HG03025 (cell line): ENCODE measurements around the gene KNCN.

Experiments used
- ATAC-seq: cut with Tn5 transposase; IDR thresholded peaks from one replicate; pipeline ENCODE4 v1.9.1; 2021; ENCODE audit warnings: mild to moderate bottlenecking, moderate library complexity; ENCODE audit not compliant: unreplicated experiment, low FRiP score

Gene KNCN

DNA sequence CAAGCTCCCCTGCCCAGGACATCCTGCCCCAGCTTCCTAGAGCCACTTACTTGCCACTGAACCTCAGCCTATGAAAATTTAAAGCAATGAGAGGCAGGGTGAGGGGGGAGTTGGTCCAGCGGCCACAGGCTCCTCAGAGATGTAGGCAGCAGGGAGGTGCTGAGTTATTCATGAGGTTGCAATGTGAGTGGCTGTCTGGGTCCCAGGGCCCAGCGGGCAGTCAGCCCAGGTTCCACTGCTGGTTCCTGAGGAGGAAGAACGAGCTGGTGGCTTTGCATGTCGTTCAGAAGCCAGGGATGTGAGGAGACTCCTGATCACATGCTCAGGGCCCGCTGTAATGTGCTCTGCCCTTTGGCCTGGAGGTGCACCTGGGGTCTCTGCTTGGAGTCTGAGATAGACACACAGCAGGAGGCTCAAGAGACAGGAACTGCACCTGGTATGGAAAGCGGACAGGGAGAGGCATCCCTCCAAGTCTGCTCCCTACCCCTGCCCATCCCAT is at the start of gene KNCN:
KNCN (minus strand) TSS at position 51 of the 499 bp plus-strand sequence. CDS start 432 bp downstream, outside the sequence.
- no peak for ATAC-seq

- no peak for ATAC-seq
These were observed 47.9 kb upstream of the KNCN start for GRCh38 chr1:46599059-46599970.

GRCh38 chr1:46596846-46597245 is 45.4 kb upstream of the KNCN start:
- ATAC-seq = no peak

DNA sequence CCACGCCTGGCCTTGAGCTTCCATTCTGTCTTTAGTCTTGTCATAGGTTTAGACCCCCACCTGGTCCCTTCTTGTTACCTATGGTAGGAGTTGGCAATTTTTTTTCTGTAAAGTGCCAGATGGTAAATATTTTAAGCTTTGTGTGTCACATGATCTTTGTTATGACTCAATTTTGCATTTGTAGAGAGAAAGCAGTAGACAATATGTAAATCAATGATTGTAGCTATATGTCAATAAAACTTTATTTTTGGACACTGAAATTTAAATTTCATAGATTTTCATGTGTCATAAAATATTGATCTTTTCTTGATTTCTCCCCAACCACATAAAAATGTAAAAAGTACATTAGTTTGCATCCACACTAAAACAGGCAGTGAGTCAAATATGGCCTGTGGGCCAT is 44.6 kb upstream of the KNCN start:
- ATAC-seq = no peak

DNA sequence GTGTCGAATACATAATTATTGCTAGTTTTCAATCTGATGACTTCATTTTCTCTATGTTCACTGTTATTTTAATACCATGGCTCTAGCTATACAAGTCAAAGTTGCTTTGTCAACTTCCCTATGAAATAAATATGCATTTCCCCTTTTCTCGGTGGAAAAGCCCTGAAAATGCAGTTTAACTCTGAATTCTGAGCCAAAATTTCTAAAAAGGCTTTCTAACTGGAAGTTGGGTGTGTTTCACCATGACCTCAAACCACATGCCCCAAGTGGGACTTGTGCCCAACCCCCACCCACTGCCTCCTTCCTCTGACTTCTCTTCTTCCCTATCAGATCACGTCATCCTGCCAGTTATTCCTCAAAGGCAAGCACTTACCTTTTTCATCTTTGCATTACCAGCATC is 43.7 kb upstream of the KNCN start:
- no peak for ATAC-seq

- no peak for ATAC-seq
These were observed 42.6 kb upstream of the KNCN start for GRCh38 chr1:46594063-46594462.

DNA sequence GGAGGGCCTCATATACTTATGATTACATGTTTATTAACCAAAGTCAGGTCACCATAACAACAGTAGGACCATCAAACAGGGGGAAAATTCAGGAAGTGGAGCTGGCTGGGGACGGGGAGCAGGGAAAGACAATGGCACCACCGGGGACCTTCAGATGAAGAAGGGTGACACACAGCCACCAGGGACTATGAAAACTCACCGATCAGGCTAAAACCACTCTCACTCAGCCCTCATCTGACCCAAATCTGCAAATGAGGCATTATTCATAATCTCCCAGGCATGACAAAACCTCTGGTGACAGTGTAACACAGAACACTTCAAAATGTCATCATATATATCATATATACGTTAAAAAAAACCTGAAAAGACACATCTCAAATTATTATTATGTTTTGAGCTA is 41.4 kb upstream of the KNCN start:
- no peak for ATAC-seq

DNA sequence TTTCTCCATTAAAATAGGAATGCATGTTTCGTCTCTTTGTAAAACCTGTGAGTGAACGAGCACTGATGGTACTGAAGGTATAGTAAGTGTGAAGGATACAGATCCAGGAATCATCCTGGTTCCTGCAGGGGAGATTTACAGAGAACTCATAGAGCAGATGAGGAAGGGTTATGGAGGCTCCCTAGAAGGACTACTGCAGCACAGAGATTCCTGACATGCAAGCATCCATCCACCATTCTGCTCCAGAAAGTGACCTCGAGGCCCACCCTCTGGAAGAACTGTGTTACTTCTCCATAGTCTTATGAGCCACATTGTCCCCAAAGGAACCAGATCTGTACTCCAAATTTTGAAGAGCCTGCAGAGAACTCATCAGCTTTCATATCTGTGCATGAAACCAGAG is 38.1 kb upstream of the KNCN start:
- no peak for ATAC-seq

DNA sequence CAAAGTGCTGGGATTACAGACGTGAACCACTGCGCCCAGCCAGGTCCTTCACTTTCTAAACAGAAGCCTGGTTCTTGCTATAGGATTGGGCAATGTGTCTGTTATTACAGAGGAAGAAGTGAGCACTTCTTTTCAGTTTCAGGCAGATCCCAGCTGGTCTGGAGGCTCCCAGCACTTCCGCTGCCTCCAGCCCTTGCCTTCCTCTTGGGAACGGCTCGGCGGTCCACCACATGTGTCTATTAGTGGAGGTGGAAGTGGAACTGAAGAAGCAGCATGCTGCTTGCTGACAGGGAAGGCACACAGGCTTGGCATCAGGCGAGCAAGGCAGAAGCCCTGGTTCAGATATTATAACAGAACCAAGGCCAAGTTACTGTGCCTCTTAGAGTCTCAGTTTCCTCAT is 35.6 kb upstream of the KNCN start:
- ATAC-seq = no peak

DNA sequence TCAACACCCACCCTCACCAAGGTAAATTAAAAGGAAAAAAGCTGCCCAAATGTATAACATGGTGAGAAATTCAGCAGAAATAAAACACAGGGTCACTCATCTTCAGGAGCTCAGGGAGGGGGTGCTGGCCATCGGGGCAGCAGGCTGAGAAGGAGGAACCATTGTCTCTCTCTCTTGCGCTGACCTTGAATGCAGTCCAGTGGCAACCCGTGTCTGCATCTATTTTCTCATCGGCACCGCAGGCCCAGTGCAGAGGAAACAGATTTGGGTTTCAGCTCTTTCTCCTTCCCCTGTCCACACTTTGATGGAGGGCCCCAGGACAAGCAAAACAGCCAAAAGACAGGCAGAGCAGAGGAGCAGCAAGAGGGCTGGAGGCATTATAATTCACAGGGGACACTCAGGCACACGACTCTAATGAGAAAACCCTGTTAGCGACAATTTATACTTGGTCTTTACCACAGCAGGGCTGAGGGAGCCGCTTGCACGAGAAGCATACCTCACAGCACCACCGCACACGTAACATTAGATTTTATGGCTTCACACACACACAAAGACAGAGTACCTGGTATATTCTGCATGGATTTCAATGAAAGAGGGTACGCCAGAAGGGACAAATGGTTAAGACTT is 34.0 kb upstream of the KNCN start:
- no peak for ATAC-seq

DNA sequence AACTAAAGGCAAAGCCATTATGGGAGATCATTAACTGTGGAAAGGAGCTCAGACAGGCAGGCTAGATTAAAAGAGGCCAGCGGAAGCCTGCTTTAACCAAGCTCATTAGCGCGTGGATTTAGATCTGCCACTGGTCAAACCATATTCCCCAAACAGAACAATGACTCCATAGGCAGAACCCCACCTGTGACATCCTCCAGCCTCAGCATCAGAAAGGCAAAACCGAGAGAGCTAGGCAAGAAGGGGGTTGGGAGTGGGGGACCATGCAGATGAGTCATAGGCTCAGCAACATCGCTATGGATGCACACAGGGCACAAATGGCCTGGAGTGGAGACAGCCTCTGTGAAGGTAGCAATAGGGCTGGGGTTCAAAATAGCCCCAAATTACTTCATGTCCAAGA is 32.0 kb upstream of the KNCN start:
- no peak for ATAC-seq

- no peak for ATAC-seq
These were observed 31.5 kb upstream of the KNCN start for GRCh38 chr1:46582972-46583371.

DNA sequence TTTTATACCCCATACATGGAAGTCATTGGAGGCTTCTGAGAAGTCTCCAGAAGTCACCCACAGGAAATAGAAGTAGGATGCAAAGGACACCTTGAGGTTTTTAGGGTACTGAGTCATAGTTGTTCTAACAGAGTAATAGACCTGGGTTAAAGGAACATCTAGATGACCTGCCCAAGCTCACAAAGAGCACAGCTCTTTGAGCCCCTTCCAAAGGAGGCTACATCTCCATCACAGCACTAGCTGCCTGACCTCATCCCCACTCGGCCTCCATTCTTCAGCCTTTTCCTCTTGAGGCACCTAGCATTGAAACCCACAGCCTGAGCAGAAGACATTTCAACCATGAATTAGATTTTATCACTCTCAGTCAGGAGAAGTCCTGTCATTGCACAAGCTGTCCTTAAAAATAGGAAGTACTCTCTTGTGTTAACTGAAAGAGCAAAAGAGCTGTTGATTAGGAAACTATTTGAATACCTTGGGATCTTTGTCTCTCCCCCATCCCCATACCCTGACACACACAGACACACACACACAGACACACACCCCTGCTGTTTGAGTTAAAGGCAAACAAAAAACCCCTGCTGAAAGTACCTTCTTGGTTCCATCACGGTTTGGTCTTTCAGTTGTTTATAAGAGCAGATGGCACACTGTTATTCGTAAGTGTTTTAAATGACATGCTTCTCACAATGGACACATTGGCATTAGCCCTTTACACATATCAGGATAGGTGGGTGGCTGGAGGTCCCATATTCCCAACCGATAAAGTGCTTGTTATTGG is 30.4 kb upstream of the KNCN start:
- no peak for ATAC-seq

DNA sequence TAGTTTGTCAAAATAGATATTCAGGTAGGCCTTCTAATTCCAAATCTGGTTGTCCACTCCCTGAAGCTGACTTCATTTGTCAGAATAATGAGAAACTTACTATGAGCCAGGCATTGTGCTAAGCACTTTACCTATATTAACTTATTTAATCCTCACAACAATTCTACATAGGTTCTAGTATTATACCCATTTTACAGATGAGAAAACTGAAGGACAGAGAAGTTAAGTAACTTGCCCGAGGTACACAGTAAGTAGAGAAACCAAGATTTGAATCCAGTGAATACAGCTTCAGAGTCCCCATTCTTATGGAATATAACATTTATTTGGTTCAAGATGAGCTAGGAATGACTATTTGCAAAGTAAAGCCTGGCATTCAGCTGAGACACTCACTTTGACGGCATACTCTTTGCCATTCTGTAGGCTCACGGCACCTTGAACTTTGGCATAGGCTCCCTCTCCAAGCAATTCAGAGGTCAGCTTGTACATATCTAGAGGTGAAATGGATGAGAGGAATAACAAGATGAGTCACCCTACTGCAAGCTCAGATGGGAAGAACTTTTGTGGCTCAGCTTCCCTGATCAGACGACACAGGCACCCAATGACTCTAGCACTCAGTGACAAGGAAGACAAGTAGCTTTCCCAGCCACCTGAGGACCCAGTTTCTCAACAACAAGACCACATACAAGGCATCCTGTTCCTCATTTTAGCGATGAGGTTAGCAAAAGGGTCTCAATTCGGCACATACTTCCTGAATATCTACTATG is 28.9 kb upstream of the KNCN start:
- no peak for ATAC-seq

- ATAC-seq = no peak
These were observed 26.2 kb upstream of the KNCN start for GRCh38 chr1:46577671-46578070.

DNA sequence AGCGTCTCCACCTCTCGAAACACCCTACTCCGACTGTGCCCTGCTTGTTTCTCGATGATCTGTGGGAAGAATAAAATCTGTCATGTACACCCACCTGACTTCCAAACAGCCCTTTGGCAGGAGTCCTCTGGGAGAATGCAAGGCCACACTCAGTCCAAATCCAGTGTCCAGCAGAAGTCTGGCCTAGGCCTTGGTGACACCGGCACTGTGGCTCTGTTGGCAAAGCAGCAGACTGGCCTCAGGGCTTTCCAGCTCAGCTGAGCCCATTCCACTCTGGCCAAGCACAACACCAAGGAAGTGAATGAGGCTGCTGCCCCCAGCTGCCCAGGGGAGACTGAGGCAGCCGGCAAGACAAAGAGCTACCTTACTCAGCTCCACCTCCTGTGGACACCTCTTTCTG is 25.1 kb upstream of the KNCN start:
- ATAC-seq = no peak

DNA sequence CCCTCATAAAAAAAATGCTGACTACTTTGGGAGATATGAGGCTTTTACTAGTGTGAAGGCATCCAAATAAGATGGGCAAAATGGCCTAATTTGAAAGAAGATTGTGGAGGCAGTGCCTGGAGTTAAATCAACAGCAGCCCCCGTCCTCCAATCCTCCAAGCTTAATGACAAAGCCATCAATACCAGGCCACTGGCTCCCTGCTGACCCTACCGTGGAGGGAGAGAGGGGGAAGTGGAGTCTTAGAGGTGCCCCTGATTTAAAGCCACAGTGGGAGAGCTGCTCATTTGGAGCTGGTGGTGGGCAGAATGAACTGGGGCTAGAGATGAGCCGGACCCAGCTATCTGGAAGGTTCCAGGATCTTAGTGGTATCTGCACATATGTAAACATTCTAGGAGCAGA is 24.3 kb upstream of the KNCN start:
- no peak for ATAC-seq

GRCh38 chr1:46575300-46575699 is 23.9 kb upstream of the KNCN start:
- no peak for ATAC-seq

GRCh38 chr1:46571691-46572225 is 20.3 kb upstream of the KNCN start:
- ATAC-seq = no peak
